OCI-LY3 (cell line): ENCODE results near the gene PITRM1.

Experiments used
- H2AFZ ChIP-seq: fragments of 200-600, 300-600 bp; shearing (Covaris generic); 2 replicates; pipeline ENCODE4 v1.6.0; 2014; ENCODE audit warnings: antibody characterized with exemption, low read depth, low read length
- H3K27ac ChIP-seq: fragments of 200-600, 300-600 bp; sonication (generic); 2 replicates; pipeline ENCODE4 v1.5.1; 2014; ENCODE audit warnings: mild to moderate bottlenecking, low read length, moderate library complexity, mixed read lengths
- H3K27me3 ChIP-seq: fragments of 200-600, 300-600 bp; sonication (generic); 2 replicates; pipeline ENCODE4 v1.6.1; 2014; ENCODE audit warnings: low read depth, low read length, mixed read lengths
- H3K36me3 ChIP-seq: fragments of 200-600, 300-600 bp; sonication (generic); replicated peaks from 2 replicates; pipeline ENCODE3; 2014; ENCODE audit warnings: low read depth, low read length, mixed read lengths
- H3K4me1 ChIP-seq: fragments of 300-600, 200-600 bp; sonication (generic); 2 replicates; pipeline ENCODE4 v1.6.1; 2014; ENCODE audit warnings: low read length, mixed read lengths
- H3K4me2 ChIP-seq: fragments of 200-600, 300-600 bp; sonication (generic); 2 replicates; pipeline ENCODE4 v1.6.1; 2014; ENCODE audit warnings: low read length, mixed read lengths
- H3K4me3 ChIP-seq: fragments of 300-600, 200-600 bp; sonication (generic); 2 replicates; pipeline ENCODE4 v1.5.1; 2014; ENCODE audit warnings: antibody characterized with exemption, mild to moderate bottlenecking, low read length, moderate library complexity
- H3K79me2 ChIP-seq: fragments of 300-600, 200-600 bp; shearing (Covaris generic); 2 replicates; pipeline ENCODE4 v1.6.1; 2014; ENCODE audit warnings: mild to moderate bottlenecking, low read length, mixed read lengths
- H3K9ac ChIP-seq: fragments of 300-600, 200-600 bp; shearing (Covaris generic); 2 replicates; pipeline ENCODE4 v1.6.0; 2014; ENCODE audit warnings: mild to moderate bottlenecking, low read length, moderate library complexity
- H3K9me3 ChIP-seq: fragments of 200-600, 300-600 bp; shearing (Covaris generic); 2 replicates; pipeline ENCODE4 v1.6.1; 2014; ENCODE audit warnings: low read length, mixed read lengths; ENCODE audit not compliant: insufficient read depth
- H4K20me1 ChIP-seq: fragments of 200-600, 300-600 bp; sonication (generic); 2 replicates; pipeline ENCODE4 v1.6.1; 2016; ENCODE audit warnings: low read length, mixed read lengths; ENCODE audit not compliant: insufficient read depth
- CTCF ChIP-seq: fragments of 200-600, 300-600 bp; sonication (generic); IDR thresholded peaks from 2 replicates; pipeline ENCODE4 v1.5.1; 2014; ENCODE audit warnings: antibody characterized with exemption, low read length, low read depth
- EZH2phosphoT487 ChIP-seq: fragments of 200-600 bp; shearing (Covaris generic); IDR thresholded peaks from 2 replicates; pipeline ENCODE4 v1.6.1; 2018; ENCODE audit warnings: antibody characterized with exemption, mixed run types, low read depth

PITRM1 gene

GRCh38 chr10:3091921-3092320, 80.7 kb downstream of the PITRM1 start:
- Histone ChIP-seq H3K4me2 (no peak overlapping the region), H3K27ac (no peak overlapping the region)

GRCh38 chr10:3090914-3091787, 81.4 kb downstream of the PITRM1 start:
- H3K4me1 ChIP-seq = no peaks in the 10 kb centered on the region
- H3K27ac ChIP-seq = no peak overlapping the region
- H3K4me3 ChIP-seq = no peak overlapping the region
- H2AFZ ChIP-seq = no peak overlapping the region
- H3K4me2 ChIP-seq = no peak overlapping the region
- no peaks in the 10 kb centered on the region for H3K9me3 ChIP-seq
- no peak overlapping the region for H3K9ac ChIP-seq
- TF ChIP-seq CTCF (no peak), EZH2phosphoT487 (no peak)
- peaks cover 93% of the 10 kb centered on the region for H3K79me2 ChIP-seq
- H3K36me3 ChIP-seq = peaks cover 34% of the 10 kb centered on the region
- H4K20me1 ChIP-seq = peaks cover 79% of the 10 kb centered on the region
- no peaks in the 10 kb centered on the region for H3K27me3 ChIP-seq

More at GRCh38 chr10:3091921-3092320, 80.7 kb downstream of the PITRM1 start:
- Histone ChIP-seq H3K4me3 (no peak overlapping the region), H2AFZ (no peak overlapping the region), H3K36me3 (peaks cover 34% of the 10 kb centered on the region), H3K9me3 (no peaks in the 10 kb centered on the region), H3K27me3 (no peaks in the 10 kb centered on the region), H3K4me1 (no peaks in the 10 kb centered on the region), H4K20me1 (peaks cover 77% of the 10 kb centered on the region), H3K79me2 (peaks cover 93% of the 10 kb centered on the region), H3K9ac (no peak overlapping the region)
- TF ChIP-seq EZH2phosphoT487 (no peak), CTCF (no peak)

GRCh38 chr10:3090388-3090787, 82.2 kb downstream of the PITRM1 start:
- H3K27ac ChIP-seq = no peak overlapping the region
- no peaks in the 10 kb centered on the region for H3K4me1 ChIP-seq
- TF ChIP-seq CTCF = no peak
- no peak for TF ChIP-seq EZH2phosphoT487
- H3K79me2 ChIP-seq = peaks cover 90% of the 10 kb centered on the region
- H3K27me3 ChIP-seq = no peaks in the 10 kb centered on the region
- H2AFZ ChIP-seq = no peak overlapping the region
- H3K36me3 ChIP-seq = peaks cover 32% of the 10 kb centered on the region
- no peak overlapping the region for H3K4me3 ChIP-seq
- no peaks in the 10 kb centered on the region for H3K9me3 ChIP-seq
- H3K9ac ChIP-seq = no peak overlapping the region
- H3K4me2 ChIP-seq = no peak overlapping the region
- H4K20me1 ChIP-seq = peaks cover 74% of the 10 kb centered on the region
